ENCODE results near the gene NPAS3.

Gene NPAS3

DNA sequence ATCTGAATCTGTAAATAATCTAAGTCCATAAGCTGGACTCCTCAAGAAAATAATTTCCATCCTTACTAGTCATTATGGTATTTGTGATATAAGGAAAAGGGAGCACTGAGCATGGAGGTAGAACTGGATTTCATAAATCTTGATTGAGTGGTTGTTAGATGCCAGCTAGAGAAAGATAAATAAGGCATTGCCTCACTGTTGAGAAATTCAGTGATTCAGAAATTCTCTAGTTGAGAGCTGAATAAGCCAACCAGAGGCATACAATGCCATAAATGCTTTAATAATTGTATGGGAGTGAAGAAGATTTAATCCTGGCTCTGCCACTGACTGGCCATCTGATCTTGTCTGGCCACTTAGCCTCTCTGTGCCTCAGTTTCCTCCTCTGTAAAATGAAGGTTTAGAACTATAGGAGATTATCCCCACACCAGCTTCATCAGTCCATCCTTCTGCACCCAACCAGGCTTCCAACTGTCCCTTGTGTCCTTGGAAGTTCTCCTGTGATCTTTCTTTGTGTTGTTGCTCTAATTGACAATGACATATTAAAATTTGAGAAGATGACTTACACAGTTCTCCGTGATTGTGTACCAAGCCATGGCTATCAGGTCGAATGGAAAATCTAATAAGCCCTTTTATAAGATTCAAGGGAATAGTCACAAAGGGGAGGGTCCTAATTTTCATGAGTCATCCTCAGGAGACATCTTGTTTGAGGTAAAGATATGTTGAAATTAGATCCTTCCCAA is 617.9 kb downstream of the NPAS3 start:
- DNase-seq (ENCODE audit: low spot score): peak; percentile 40

DNA sequence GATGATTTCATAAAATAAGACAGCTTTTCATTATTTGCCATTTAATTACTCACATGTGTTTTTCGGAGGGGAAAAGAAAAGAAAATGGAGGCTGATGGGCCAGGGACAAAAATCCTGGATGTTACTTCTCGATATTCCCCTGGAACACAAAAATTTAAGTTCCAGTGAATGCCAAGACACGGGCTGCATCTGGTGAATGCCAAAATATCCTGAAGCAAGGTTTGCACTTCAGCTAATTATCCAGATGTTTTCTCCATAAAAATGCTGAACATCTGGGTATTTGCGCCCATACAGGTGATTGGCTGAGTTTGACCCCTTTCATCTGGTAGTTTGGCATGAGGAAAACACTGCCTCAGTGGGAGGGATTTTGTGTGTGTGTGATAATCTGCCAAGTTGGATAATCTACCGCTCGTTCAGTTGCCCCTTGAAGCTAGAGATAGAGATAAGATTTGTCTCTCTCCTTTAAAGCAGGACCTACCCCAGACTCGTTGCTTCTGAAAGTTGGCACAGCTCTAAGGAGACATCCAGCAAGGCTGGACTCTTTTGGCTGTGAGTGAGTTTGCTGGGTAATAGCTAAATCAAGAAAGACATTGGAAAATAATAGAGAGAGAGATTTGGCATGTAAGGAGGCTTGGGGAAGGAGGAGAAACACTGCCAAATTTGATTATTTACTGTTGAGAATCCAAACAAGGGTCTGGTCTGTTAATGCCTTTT is 622.2 kb downstream of the NPAS3 start:
- DNase-seq (ENCODE audit: low spot score): no peak

DNA sequence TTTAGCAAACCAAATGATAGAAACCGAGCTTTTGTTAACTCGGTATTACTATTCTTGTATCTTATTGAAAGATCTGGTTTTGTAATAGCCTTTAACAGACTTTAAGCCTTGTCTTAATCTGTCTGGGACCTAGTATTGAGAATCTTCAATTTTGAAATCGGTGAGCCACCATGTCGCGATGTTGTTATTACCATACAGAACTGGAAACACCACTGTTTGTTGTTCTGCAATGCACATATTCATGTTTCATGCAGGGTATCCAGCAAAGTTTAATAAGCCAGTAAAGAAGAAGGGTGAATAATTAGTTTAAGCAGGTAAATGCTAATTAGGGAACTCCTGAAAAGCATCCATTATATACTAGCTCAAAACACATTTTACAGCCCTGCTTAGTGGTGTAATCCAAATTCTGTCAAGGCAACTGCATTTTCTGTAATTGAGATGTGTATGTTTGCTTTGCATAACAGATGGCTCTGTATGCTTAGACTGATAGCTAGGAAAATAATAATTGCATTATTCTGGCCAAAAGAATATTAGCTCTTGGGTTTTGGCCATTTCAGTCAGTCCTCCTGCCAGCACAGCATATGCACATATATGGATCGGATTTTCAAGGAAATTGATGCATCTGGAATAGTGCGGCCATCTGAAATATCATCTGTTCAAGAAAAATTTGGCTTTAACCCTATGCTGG is 623.0 kb downstream of the NPAS3 start:
- no peak for DNase-seq (ENCODE audit: low spot score)

DNA sequence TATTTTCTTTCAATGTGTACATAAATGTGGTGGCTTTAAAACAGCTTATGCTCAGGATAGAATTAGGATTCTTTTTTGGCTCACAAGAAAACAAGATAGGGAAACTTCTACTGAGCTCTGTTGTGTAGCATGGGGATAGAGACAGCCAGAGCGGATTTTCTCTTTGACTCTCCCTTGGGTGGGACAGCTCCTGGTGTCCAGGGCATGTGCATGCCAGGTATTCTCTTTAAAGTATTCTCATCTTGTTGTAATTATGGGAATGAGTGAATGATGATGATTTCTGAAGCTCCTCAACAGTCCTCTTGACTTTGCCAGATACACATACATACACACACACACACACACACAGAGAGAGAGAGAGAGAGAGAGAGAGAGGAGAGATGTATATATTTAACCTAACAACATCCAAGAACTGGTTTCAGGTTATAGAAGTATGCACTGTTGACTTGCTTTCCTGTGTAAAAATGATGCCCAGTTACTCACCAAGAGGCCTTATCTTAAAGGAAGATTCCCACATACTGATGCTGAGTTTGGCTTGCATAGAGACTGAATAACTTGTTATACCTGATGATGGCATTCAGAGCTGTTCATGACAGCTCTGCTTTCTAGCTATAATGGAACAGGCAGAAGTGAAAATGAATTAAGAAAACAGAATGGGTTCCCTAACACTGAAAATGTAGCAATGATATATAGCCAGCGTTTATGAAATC is 624.7 kb downstream of the NPAS3 start:
- no peak for DNase-seq (ENCODE audit: low spot score)

DNA sequence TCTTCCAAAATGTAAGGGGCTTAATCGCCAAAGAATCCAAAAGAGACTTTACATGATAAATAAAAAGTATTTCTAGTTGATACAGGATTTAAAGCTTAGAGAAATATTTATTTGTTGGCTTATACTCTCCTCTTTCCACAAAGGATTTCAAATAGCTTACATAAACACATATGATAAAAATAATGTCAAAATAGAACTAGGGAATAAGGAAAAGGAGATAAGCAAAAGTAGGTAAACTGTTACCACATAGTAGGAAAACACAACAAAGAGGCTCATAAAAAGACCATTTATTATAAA is 625.2 kb downstream of the NPAS3 start:
- DNase-seq (ENCODE audit: low spot score): no peak

DNA sequence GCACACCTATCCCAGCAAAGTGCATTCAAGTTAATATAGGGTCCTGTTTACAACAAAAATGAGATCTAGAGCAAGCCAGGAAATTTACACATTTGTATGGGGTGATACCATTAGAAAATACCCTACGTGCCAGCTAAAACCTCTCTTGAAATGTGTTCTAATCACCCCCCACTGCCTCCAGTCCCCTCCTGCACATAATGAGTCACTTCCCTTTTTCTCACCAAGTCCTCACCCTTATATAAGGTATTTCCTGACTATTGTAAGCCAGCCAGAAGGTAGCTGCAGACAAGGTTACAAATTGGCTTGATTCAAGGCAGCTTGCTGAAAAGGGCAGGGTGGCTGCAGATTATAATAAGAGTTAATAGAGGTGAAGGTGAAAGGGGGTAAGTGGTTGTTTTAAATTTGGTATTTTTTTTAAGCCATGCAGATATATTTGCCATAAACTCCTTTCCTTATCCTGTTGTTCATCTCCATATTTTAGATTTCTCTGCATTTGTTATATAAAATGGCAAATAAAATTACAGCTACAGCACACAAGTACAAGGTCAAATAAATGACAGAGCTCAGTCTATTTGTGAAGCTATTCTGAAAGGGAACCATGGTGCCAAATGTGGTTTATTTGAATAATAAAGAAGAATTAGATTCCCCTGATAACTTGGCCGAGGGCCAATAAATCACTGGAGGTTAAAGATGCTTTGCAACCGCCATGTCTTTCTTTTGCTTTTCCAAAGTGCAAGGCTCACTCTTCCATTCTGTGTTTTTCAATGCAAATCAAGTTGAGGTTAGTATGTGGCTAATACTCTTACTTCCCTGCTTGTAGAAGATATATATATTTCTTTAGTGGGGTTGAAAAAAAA is 626.3 kb downstream of the NPAS3 start:
- peak; percentile 24 for DNase-seq (ENCODE audit: low spot score)

DNA sequence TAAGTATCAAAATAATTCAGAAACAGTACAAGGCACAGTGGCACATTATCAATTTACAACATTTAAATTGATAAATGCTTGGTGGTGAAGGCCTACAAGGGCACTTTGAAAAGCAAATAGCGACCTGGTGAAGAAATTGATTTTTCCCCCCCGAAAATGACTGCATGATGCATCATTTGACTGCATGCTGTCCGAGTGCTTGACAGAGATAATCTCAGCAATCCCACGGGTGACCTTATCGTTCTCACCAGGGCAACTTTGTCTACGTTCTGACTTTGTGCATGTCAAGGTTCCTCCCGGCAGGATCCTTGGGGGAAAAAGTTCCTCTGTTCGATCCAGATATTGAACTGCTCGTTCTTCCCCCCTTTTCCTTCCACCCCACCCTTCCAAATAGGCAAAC is 627.4 kb downstream of the NPAS3 start:
- DNase-seq (ENCODE audit: low spot score): no peak

DNA sequence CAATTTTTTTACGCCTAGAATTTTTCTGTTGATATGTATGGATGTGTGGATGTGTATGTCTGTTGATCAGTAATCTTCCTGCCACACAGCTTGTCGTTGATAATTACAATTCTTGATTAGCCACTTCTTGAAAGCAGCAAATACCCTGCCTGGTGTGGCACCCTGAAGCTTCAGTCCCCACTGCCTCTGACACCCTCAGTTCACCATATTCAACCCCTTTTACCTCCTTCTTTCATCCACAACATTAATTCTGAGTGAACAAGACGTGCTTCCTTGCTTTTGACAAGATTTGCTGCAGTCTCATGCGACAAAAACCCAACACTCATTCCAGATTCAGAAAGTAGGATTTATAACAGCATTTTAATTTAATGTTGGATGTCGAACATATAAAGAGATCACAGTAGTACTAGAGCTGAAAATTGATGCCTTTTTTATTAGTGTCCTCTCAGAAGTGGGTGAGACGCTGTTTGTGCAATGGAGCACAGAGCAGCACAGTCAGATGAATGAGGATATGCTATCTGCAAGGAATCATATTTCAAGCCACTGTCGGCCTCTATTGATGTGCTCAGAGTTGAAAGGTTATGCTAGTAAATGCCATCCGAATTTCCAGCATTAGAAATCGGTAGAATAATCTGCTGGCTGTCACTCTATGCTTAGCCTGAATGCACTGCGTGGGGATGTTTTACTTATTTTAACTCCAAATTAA is 628.5 kb downstream of the NPAS3 start:
- no peak for DNase-seq (ENCODE audit: low spot score)

DNA sequence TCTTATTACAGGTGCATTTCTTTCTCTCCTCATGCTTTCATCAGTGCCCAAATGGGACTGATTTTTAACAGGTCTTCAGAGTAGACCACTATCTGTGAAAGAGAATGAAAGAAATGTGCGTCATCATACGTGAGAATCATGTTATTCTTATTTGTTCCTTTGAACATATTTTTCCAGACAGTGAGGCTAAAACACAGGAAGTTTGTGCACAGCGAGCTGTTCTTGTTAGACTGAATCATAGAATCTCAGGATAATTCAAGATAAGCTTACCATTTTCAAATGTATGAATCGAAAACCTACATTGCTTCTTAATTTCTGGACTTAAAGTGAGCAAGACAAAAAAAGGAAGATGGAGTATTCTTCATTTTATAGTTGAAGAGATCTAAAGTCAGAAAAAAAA is 629.1 kb downstream of the NPAS3 start:
- no peak for DNase-seq (ENCODE audit: low spot score)

DNA sequence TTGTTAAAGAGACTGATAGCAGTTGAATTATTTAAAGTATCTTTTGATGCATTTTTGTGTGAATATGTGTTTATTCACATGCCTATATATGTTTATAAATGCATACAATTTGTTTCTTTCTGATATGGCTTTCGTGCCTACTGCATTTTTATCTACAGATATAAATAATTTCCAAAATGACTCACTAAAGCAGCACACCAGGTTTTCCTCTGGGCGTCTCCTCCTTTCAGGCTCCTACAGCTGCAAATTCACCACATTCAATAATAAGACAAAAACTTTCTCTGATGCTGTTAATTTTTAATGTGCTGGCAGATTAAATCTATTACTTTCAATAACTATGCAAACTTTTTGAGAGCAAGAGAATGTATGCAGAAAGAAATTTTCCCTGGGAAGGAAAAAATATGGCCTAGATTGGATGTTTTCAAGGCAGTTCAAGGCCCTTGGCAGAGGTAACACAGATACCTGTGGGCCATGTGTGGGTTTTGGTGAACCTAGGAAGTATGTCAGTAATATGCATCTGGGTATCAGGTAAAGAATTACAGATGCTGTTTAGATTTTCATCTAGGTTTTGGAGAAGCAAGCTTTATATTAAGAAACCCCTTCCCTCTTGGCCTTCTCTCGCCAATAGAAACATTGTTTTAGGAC is 630.4 kb downstream of the NPAS3 start:
- no peak for DNase-seq (ENCODE audit: low spot score)

DNA sequence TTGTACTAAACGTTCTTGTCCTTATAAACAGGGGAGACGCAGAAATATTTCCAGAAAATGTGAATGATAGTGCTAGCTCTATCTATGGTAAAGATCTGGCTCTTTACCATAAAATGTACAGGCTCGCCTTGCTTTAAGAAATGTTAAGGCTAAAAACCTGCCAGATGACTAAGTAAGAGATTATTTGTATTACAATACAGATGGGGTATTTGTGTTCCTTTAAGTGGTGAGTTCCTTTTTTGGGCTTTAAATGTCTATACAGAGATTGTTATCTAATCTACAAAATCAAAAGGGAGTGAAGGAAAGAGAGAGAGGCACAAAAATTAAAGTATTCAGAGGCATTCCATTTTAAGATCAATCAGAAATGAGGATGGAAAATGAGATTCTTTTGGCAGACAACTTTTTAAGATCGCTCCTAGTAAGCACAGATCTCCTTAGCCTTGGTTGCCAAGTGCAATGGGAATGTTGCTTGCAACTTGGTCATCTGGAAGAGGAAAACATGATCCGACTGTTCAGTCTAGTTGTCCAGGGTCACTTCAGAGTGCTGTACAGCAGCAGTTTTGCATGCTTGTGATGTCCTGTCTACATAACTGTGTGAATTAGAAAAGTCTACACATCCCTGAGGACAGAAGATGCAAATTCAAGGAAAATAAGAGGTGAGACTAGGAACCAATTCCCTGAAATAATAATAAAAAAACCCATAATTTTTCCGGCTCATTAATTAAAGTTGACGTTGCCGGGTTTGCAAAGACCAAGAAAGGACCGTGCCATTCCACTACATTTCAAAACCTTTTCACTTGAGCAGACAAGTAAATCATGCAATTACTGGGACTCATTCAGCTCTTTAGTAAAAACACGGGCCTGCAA is 631.4 kb downstream of the NPAS3 start:
- no peak for DNase-seq (ENCODE audit: low spot score)

DNA sequence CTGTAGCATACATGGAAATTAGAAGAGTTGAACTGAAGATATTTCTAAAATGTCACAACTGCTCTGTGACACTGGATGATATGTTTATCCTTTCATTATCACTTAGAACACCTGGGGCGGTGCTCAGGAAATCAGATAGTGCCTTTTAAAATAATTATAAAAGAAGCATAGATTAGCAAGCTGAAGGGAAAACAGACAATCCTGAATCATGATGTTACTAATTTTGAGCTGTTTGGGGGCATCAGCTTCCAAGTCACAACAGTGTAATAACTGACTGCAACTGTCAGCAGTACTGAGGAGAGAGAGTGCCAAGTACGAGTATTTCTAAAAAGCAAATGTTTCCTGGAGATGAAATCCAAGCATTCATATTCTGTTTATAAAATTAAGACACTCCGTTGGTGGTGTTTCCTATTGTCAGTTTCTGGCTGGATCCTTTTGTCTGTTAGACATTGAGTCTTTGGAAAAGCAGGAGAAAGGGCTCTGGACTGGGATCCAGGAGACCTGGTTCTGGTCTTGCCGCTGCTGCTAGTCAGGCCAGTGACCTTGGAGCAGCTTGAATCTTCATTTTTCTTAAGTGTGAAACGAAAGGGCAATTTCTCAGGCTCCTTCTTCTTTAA is 632.1 kb downstream of the NPAS3 start:
- no peak for DNase-seq (ENCODE audit: low spot score)

DNA sequence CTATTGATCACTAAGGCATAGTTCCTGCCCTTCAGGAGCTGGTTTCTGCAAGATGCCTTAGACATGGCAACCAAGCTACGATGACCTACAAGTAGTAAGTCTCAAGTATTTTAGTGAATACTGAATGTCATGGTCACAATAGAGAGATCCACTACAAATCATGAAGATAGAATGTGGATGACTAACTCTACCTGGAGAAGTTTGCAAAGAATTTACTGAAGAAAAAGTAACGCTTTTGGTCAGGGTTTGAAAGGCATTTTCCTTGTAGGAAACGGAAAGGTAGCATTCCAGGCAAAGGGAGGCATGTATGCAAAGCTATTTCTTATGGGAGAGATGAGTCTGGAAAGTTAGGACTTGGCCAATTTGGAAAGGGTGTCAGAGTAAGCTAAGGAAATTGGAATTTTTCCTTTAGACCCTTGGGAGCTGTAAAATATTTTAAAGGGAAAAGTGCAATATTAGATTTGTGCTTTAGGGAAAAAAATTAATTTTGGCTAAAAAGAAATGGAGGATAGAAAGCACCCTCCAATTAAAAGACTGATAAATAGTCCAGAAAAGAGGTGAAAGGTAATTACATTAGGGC is 634.7 kb downstream of the NPAS3 start:
- DNase-seq (ENCODE audit: low spot score): no peak

DNA sequence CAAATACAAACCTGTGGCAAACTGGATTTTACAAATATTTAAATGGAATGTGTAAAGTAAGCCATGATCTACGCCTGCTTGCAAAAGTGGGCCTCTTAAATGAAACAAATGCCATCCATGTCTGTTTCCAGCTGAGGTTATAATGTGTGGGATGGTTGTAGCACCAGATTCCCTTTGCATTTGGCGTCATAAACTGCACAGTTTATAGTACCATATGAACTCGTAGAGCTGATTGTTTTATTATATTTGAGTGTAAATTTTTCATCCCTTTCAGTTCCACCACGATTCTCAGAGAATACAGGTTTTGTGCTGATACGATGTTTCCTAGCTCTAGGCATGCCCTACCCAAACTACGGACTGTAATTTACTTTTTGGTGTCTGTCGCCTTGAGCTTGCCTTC is 637.3 kb downstream of the NPAS3 start:
- no peak for DNase-seq (ENCODE audit: low spot score)

DNA sequence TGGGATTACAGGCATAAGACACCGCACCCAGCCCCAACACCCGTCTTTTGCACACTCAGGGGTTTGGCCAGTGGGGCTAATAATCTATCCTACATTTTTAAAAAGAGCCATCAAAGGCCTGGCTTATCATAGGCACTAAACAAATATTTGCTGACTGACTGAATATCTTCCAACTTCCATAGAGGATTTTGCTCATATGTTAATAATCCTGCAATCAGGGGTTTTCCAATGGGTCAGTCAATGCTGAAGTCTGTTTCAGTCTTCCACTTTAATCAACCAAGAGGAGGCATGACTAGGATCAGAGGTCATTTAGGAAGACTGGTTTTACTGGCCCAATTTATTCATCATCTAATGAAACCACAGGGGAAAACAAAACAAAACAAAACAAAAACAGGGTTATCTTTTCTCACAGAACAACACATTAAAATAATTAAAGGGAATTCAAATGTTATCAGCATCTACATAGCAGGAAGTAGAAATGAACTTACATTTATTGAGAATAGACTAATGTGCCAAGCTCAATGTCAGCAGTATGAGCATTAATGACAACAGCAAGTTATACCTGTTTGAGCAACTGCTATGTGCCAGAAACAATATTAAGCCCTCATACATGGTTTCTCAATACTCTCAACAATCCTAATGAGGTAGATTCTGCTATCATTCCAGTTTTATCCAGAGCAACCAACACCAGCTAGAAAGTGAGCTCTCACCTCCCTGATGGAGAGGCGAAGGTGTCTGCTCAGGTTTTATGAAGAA is 640.0 kb downstream of the NPAS3 start:
- DNase-seq (ENCODE audit: low spot score): no peak

DNA sequence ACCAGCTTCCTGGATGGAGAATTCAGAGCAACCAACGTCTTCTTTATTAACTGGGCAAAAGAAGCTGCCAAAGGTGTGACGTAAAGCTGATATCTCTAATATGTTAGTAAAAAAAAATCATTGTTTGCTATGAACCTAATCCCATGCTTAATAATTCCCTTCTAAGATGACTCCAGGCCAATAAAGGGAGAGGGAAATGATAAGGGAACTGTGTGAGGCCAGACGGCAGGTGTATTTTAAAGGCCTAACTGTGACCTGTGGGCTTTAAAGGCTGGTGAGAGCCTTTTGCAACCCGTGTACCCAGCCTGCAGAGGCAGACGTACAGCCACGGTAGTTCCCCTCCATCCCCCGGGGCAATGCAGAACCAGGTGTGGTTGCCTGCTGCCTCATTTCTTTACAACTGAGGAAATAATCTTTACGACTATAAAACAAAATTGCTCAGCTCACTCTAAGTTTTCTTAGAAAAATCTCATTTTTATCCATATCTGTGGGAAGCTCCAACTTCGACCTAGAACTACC is 641.6 kb downstream of the NPAS3 start:
- no peak for DNase-seq (ENCODE audit: low spot score)

DNA sequence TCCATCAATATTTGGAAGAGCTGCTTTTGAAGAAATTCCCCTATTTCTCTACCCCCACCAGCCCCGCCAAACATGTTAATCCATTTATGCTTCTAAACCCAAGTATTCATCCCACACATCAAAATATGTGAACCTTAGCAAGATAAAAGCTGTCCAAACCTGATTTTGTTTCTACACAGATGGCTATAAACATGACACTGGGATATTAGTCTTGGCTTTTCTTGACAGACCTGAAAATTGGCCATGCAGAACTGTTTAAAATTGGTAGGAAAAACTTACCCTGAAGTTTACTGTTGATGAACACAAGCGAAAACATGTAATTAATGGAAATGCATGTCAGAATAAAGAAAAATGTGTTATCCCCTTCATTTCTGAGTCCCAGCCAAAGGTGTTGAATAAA is 642.2 kb downstream of the NPAS3 start:
- DNase-seq (ENCODE audit: low spot score): no peak

DNA sequence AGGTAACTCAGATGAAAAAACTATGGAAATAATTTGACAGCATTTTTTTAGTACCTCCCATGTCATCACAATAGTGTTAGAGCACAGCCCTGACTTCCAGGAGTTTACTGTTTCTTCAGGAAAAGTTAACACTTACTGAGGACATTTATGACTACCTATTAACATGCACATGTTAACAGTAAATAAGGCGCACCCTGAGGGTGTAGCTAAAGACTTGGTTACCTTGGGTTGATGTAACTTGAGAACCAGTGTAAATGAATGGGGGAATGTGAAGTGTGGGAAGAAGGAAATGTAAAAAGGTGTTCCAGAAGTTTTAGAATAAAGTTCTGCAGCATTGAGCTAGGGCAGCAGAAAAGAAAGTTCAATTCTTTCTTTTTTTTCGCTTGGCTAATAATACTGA is 646.0 kb downstream of the NPAS3 start:
- DNase-seq (ENCODE audit: low spot score): no peak

All from AG20443 (cell line).